OCI-LY7 (cell line): Measurements from ENCODE around the gene IFNGR2. TPM values are rescaled to one million over a fixed set of nuclear protein-coding genes. Genes with fewer than 3 reads are reported as not detected.

ENCODE experiments used
- BruUV-seq: library from RNA; stranded (reverse); fragments of 400-500 nt; replicated peaks from 2 replicates; lab custom pipeline; 2021; lab: Mats Ljungman, UMichigan
- CTCF ChIA-PET: fragments of 300-600 bp; sonication (Branson Sonifier 250); formaldehyde crosslinking; loops from one replicate; lab custom pipeline; 2022; ENCODE audit warnings: antibody characterized with exemption; ENCODE audit not compliant: unreplicated experiment; lab: Charles Lee
- POLR2A ChIA-PET: fragments of 300-600 bp; sonication (Branson Sonifier 250); formaldehyde crosslinking; loops from one replicate; lab custom pipeline; 2022; ENCODE audit warnings: antibody characterized with exemption; lab: Charles Lee
- DNase-seq: peaks from one replicate; pipeline ENCODE4 v3.0.0-alpha.2; 2015; ENCODE audit warnings: low spot score
- H2AFZ ChIP-seq: fragments of 200-600 bp; sonication (generic), shearing (Covaris generic); 2 replicates; pipeline ENCODE4 v1.6.1; 2014; ENCODE audit warnings: mild to moderate bottlenecking, antibody characterized with exemption, low read length, moderate library complexity
- H3K27ac ChIP-seq: fragments of 200-600 bp; sonication (generic); 2 replicates; pipeline ENCODE4 v1.5.1; 2014; ENCODE audit warnings: mixed run types, low read depth, mild to moderate bottlenecking, moderate library complexity, low read length, inconsistent platforms; ENCODE audit not compliant: poor library complexity, severe bottlenecking
- H3K36me3 ChIP-seq: fragments of 200-600 bp; sonication (generic); 2 replicates; pipeline ENCODE4 v1.6.1; 2014; ENCODE audit warnings: mild to moderate bottlenecking, antibody characterized with exemption, low read length, moderate library complexity, mixed read lengths; ENCODE audit not compliant: insufficient read depth
- H3K4me1 ChIP-seq: fragments of 200-600 bp; sonication (generic); 2 replicates; pipeline ENCODE4 v1.5.1; 2014; ENCODE audit warnings: mild to moderate bottlenecking, low read length; ENCODE audit not compliant: insufficient read depth, poor library complexity, severe bottlenecking
- H3K4me2 ChIP-seq: fragments of 200-600 bp; sonication (generic); 2 replicates; pipeline ENCODE4 v1.6.1; 2014; ENCODE audit warnings: mild to moderate bottlenecking, low read length
- H3K4me3 ChIP-seq: fragments of 200-600 bp; sonication (generic); 2 replicates; pipeline ENCODE4 v1.5.1; 2014; ENCODE audit warnings: mild to moderate bottlenecking, low read depth, low read length; ENCODE audit not compliant: poor library complexity, severe bottlenecking
- H3K79me2 ChIP-seq: fragments of 200-600 bp; sonication (generic); 2 replicates; pipeline ENCODE4 v1.6.1; 2016; ENCODE audit warnings: low read depth, mild to moderate bottlenecking, low read length, moderate library complexity, mixed read lengths; ENCODE audit not compliant: insufficient read depth
- H3K9me2 ChIP-seq: fragments of 200-600 bp; sonication (generic); 2 replicates; pipeline ENCODE4 v1.6.1; 2016; ENCODE audit warnings: mild to moderate bottlenecking, low read length, mixed read lengths; ENCODE audit not compliant: insufficient read depth
- H3K9me3 ChIP-seq: fragments of 200-600 bp; sonication (generic); 2 replicates; pipeline ENCODE4 v1.6.1; 2014; ENCODE audit warnings: mild to moderate bottlenecking, mixed run types, low read length, mixed read lengths
- H4K20me1 ChIP-seq: fragments of 200-600 bp; sonication (generic); 2 replicates; pipeline ENCODE4 v1.6.1; 2014; ENCODE audit warnings: mild to moderate bottlenecking, antibody characterized with exemption, low read length, moderate library complexity, mixed read lengths; ENCODE audit not compliant: insufficient read depth
- CTCF ChIP-seq: fragments of 200-600 bp; sonication (generic); conservative IDR thresholded peaks from 2 replicates; pipeline ENCODE4 v1.5.1; 2014; ENCODE audit warnings: mild to moderate bottlenecking, antibody characterized with exemption, low read length, moderate library complexity, mixed read lengths
- EZH2phosphoT487 ChIP-seq: fragments of 200-600 bp; sonication (generic); IDR thresholded peaks from 2 replicates; pipeline ENCODE4 v1.6.1; 2018; ENCODE audit warnings: low read depth, borderline replicate concordance, mild to moderate bottlenecking, mixed run types, antibody characterized with exemption, low read length, moderate library complexity, mixed read lengths
- intact Hi-C: fragments of 100-400 bp; cut with micrococcal nuclease; formaldehyde crosslinking; loops from one replicate; pipeline ENCODE4 v1.10.0; 2022; ENCODE audit not compliant: unreplicated experiment
- total RNA-seq, 2 experiments: library from RNA; depleted of rRNA in 1 of 2; stranded (reverse); fragments of >200 nt in 1 of 2; shearing (Covaris generic) in 1 of 2; gene quantifications; 2 replicates each; pipeline ENCODE4 v1.2.3, GENCODE V29; 2014 to 2022

IFNGR2 gene
- total RNA-seq, 2 experiments from 2014 or later: 70.2 to 86.9 TPM

DNA sequence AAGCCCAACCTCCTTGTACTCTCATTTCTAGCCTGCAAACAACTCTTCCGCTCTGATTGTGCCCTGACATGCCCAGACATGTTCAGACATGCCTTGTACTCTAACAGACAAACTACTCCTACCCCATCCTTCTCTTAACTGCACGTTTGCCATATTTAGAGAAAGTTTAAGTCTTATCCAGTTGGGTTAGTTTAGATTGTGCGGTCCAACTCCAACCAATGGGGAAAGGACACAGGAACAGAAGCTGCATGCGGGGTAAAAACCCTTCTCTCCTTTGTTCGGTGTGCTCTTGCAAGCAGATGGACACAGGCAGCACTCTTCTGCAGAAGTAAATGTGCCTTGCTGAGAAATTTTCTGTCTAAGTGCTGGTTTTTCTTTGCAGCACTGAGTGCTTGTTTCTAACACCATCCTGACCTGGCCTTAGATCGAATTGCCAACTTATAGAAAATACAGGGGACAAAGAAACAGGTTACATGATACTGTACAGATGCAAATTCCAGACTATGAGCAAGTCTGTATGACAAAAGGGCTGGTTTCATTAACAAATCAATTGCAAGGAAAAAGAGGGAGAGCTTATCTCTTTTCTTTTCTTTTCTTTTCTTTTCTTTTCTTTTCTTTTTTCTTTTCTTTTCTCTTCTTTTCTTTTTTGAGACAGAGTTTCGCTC lies 35.8 kb upstream of the IFNGR2 start:
- intact Hi-C loops: no loop called here
- Histone ChIP-seq H3K36me3 (peaks cover 22% of the 10 kb centered on the region), H3K4me3 (no peak overlapping the region), H3K27ac (no peak overlapping the region), H2AFZ (no peak overlapping the region), H3K79me2 (no peaks in the 10 kb centered on the region), H3K9me3 (peaks cover 66% of the 10 kb centered on the region), H4K20me1 (no peaks in the 10 kb centered on the region), H3K4me2 (no peak overlapping the region), H3K4me1 (peaks cover 24% of the 10 kb centered on the region), H3K9me2 (no peaks in the 10 kb centered on the region)
- BruUV-seq: no TSS peak
- ChIA-PET POLR2A (interaction anchor here (0.9 kb wide), 1 partner anchor 34 kb away, joined by 3 read pairs; no protein-coding TSS in a partner anchor), CTCF (no interaction called here)
- TF ChIP-seq CTCF (no peak), EZH2phosphoT487 (no peak)
- peak; percentile 47 for DNase-seq

GRCh38 chr21:33368124-33368523 lies 35.1 kb upstream of the IFNGR2 start:
- Histone ChIP-seq H3K79me2 (no peaks in the 10 kb centered on the region), H3K36me3 (peaks cover 22% of the 10 kb centered on the region), H3K4me3 (no peak overlapping the region), H3K4me1 (peaks cover 27% of the 10 kb centered on the region), H3K9me3 (peaks cover 60% of the 10 kb centered on the region), H2AFZ (no peak overlapping the region), H3K4me2 (no peak overlapping the region), H3K27ac (no peak overlapping the region), H4K20me1 (no peaks in the 10 kb centered on the region), H3K9me2 (no peaks in the 10 kb centered on the region)
- intact Hi-C loops: no loop called here
- TF ChIP-seq EZH2phosphoT487 (no peak), CTCF (no peak)
- POLR2A ChIA-PET: interaction anchor here (0.6 to 1.1 kb wide), 3 partner anchors 34 to 154 kb away, joined by 3 to 4 read pairs (median 3); no protein-coding TSS in a partner anchor
- no TSS peak for BruUV-seq
- DNase-seq: peak; percentile 33
- CTCF ChIA-PET: no interaction called here

- BruUV-seq: no TSS peak
- Histone ChIP-seq H3K4me2 (no peak overlapping the region), H3K4me3 (no peak overlapping the region), H3K4me1 (peaks cover 31% of the 10 kb centered on the region), H2AFZ (no peak overlapping the region), H3K9me3 (peaks cover 60% of the 10 kb centered on the region), H4K20me1 (no peaks in the 10 kb centered on the region), H3K79me2 (no peaks in the 10 kb centered on the region), H3K36me3 (peaks cover 22% of the 10 kb centered on the region), H3K27ac (no peak overlapping the region), H3K9me2 (no peaks in the 10 kb centered on the region)
- no peak for TF ChIP-seq CTCF
- TF ChIP-seq EZH2phosphoT487: no peak
- ChIA-PET CTCF (no interaction called here), POLR2A (interaction anchor here (0.6 to 1.1 kb wide), 3 partner anchors 43 to 154 kb away, joined by 3 to 4 read pairs (median 3); no protein-coding TSS in a partner anchor)
- DNase-seq: no peak
- intact Hi-C loops: no loop called here
These were observed 34.6 kb upstream of the IFNGR2 start for GRCh38 chr21:33368576-33368975.
